IMR-90 (cell line): ENCODE results near the gene HMCN1. TPM values are rescaled to one million over a fixed set of nuclear protein-coding genes. Genes with fewer than 3 reads are reported as not detected.

Experiments used
- ATAC-seq: fragments of 200-7000 bp; cut with Tn5 transposase; 2 replicates; pipeline ENCODE4 v1.9.1; 2020; ENCODE audit warnings: low read depth, mild to moderate bottlenecking, moderate library complexity
- BruUV-seq: library from RNA; stranded (reverse); fragments of 400-500 nt; replicated peaks from 2 replicates; lab custom pipeline; 2021; lab: Mats Ljungman, UMichigan
- CTCF ChIA-PET: fragments of 300-600 bp; formaldehyde crosslinking; extraction: SDS; loops from one replicate; lab custom pipeline; 2021; ENCODE audit warnings: antibody characterized with exemption; lab: Yijun Ruan, JAX
- POLR2A ChIA-PET: fragments of 300-600 bp; sonication (Branson Sonifier 250); formaldehyde crosslinking; loops from one replicate; lab custom pipeline; 2022; ENCODE audit warnings: antibody characterized with exemption; ENCODE audit not compliant: unreplicated experiment; lab: Charles Lee
- DNase-seq: peaks from one replicate; pipeline ENCODE4 v3.0.0; 2013
- H2AFZ ChIP-seq: replicated peaks from 2 replicates; pipeline ENCODE3; 2013; ENCODE audit warnings: low read length, mild to moderate bottlenecking; ENCODE audit not compliant: poor library complexity
- H2AK5ac ChIP-seq: 2 replicates; pipeline ENCODE4 v1.6.1; 2013; ENCODE audit warnings: low read depth, low read length, inconsistent platforms
- H2AK9ac ChIP-seq: replicated peaks from 2 replicates; pipeline ENCODE3; 2013; ENCODE audit warnings: mild to moderate bottlenecking, low read depth, low read length, moderate library complexity; ENCODE audit not compliant: poor library complexity
- H2BK120ac ChIP-seq: 2 replicates; pipeline ENCODE4 v1.6.1; 2013; ENCODE audit warnings: low read depth, low read length, inconsistent platforms
- H2BK15ac ChIP-seq: 3 replicates; pipeline ENCODE4 v1.6.1; 2013; ENCODE audit warnings: low read depth, low read length, inconsistent platforms
- H2BK20ac ChIP-seq: 2 replicates; pipeline ENCODE4 v1.6.1; 2013; ENCODE audit warnings: low read depth, mild to moderate bottlenecking, inconsistent platforms, low read length, moderate library complexity
- H2BK5ac ChIP-seq: 2 replicates; pipeline ENCODE4 v1.6.1; 2013; ENCODE audit warnings: mild to moderate bottlenecking, low read depth, low read length, inconsistent platforms; ENCODE audit not compliant: poor library complexity, severe bottlenecking
- H3K14ac ChIP-seq: replicated peaks from 2 replicates; pipeline ENCODE4 v1.6.1; 2013; ENCODE audit warnings: low read depth, low read length, inconsistent platforms
- H3K18ac ChIP-seq: 2 replicates; pipeline ENCODE4 v1.6.1; 2013; ENCODE audit warnings: low read depth, low read length, control low read depth
- H3K23ac ChIP-seq: 2 replicates; pipeline ENCODE4 v1.6.1; 2013; ENCODE audit warnings: low read depth, low read length, inconsistent platforms
- H3K27ac ChIP-seq: 2 replicates; pipeline ENCODE4 v1.5.1; 2013; ENCODE audit warnings: mild to moderate bottlenecking, control low read depth, low read length; ENCODE audit not compliant: insufficient read depth
- H3K27me3 ChIP-seq: 2 replicates; pipeline ENCODE4 v1.6.1; 2013; ENCODE audit warnings: low read length; ENCODE audit not compliant: control insufficient read depth, insufficient read depth
- H3K36me3 ChIP-seq: 2 replicates; pipeline ENCODE4 v1.6.1; 2013; ENCODE audit warnings: low read length, mixed read lengths; ENCODE audit not compliant: control insufficient read depth, insufficient read depth
- H3K4ac ChIP-seq: 2 replicates; pipeline ENCODE4 v1.6.1; 2013; ENCODE audit warnings: low read depth, low read length, inconsistent platforms
- H3K4me1 ChIP-seq: 2 replicates; pipeline ENCODE4 v1.6.1; 2013; ENCODE audit warnings: low read length, mixed read lengths; ENCODE audit not compliant: control insufficient read depth, insufficient read depth
- H3K4me2 ChIP-seq: 2 replicates; pipeline ENCODE4 v1.6.1; 2013; ENCODE audit warnings: low read depth, mild to moderate bottlenecking, control low read depth, low read length, moderate library complexity
- H3K4me3 ChIP-seq: 2 replicates; pipeline ENCODE4 v1.5.1; 2013; ENCODE audit warnings: low read depth, mild to moderate bottlenecking, control low read depth, low read length, moderate library complexity; ENCODE audit not compliant: insufficient read depth
- H3K56ac ChIP-seq: 2 replicates; pipeline ENCODE4 v1.6.1; 2013; ENCODE audit warnings: low read length, inconsistent platforms; ENCODE audit not compliant: insufficient read depth; ENCODE audit errors: extremely low read depth
- H3K79me1 ChIP-seq, 2 experiments: 2 replicates each; pipeline ENCODE4 v1.6.1; 2013; ENCODE audit warnings: low read length in 2 of 2, inconsistent platforms in 1 of 2, low read depth in 1 of 2
- H3K9ac ChIP-seq: 2 replicates; pipeline ENCODE4 v1.6.1; 2013; ENCODE audit warnings: low read depth, low read length, control low read depth
- H3K9me1 ChIP-seq: 2 replicates; pipeline ENCODE4 v1.6.1; 2013; ENCODE audit warnings: low read length, inconsistent platforms; ENCODE audit not compliant: insufficient read depth
- H3K9me3 ChIP-seq: 2 replicates; pipeline ENCODE4 v1.6.1; 2013; ENCODE audit warnings: low read length; ENCODE audit not compliant: control insufficient read depth, insufficient read depth
- H4K20me1 ChIP-seq: 2 replicates; pipeline ENCODE4 v1.6.1; 2013; ENCODE audit warnings: low read length, inconsistent platforms; ENCODE audit not compliant: insufficient read depth
- H4K5ac ChIP-seq: 2 replicates; pipeline ENCODE4 v1.6.1; 2013; ENCODE audit warnings: mild to moderate bottlenecking, low read depth, low read length, control low read depth
- H4K8ac ChIP-seq, 2 experiments: 2 replicates each; pipeline ENCODE4 v1.6.1; 2013; ENCODE audit warnings: low read depth in 2 of 2, low read length in 2 of 2, control low read depth in 1 of 2, inconsistent platforms in 1 of 2
- H4K91ac ChIP-seq: 2 replicates; pipeline ENCODE4 v1.6.1; 2013; ENCODE audit warnings: low read depth, low read length, inconsistent platforms; ENCODE audit not compliant: insufficient read depth
- BHLHE40 ChIP-seq: fragments of 150-350 bp; IDR thresholded peaks from 2 replicates; pipeline ENCODE4 v1.6.1; 2016; ENCODE audit warnings: mild to moderate bottlenecking, low read depth, low read length
- ELK1 ChIP-seq: fragments of 150-350 bp; IDR thresholded peaks from 2 replicates; pipeline ENCODE4 v1.6.1; 2016; ENCODE audit warnings: low read depth, mild to moderate bottlenecking, low read length, moderate library complexity, borderline replicate concordance
- MAFK ChIP-seq: IDR thresholded peaks from 2 replicates; pipeline ENCODE4 v1.6.1; 2012; ENCODE audit warnings: low read depth, low read length, improper control_type of control experiment
- MAZ ChIP-seq: IDR thresholded peaks from 2 replicates; pipeline ENCODE4 v1.6.1; 2012; ENCODE audit warnings: low read depth, mild to moderate bottlenecking, low read length, improper control_type of control experiment, moderate library complexity, borderline replicate concordance
- NFE2L2 ChIP-seq: fragments of 150-350 bp; IDR thresholded peaks from 2 replicates; pipeline ENCODE4 v1.6.1; 2016; ENCODE audit warnings: low read depth, mild to moderate bottlenecking, low read length
- SMC3 ChIP-seq: fragments of 150-350 bp; IDR thresholded peaks from 2 replicates; pipeline ENCODE4 v1.6.1; 2016; ENCODE audit warnings: low read depth, mild to moderate bottlenecking, antibody characterized with exemption, low read length, moderate library complexity
- WGBS, 2 experiments: methylation state at CpG; one replicate each; pipeline versions ENCODE4 v1.1.5 to v1.1.7; 2013; ENCODE audit warnings: missing lambda C conversion rate in 2 of 2; ENCODE audit not compliant: insufficient read length in 1 of 2; ENCODE audit errors: extremely low coverage in 2 of 2; 5-methylcytosine and 5-hydroxymethylcytosine counted together
- dilution Hi-C: fragments of 300-500 bp; cut with HindIII; formaldehyde crosslinking; loops from one replicate; pipeline ENCODE4 v1.14.3; 2018; ENCODE audit warnings: low sequenced_read_pairs; ENCODE audit not compliant: unreplicated experiment
- in situ Hi-C: fragments of 300-500 bp; cut with MboI; formaldehyde crosslinking; loops from 3 replicates; pipeline ENCODE4 v1.14.3; 2019; ENCODE audit warnings: low sequenced_read_pairs, inconsistent platforms, mixed read lengths
- intact Hi-C: fragments of 100-400 bp; cut with micrococcal nuclease; formaldehyde crosslinking; loops from 2 replicates; pipeline ENCODE4 v1.10.0; 2022
- polyA plus RNA-seq, 3 experiments: library from polyadenylated mRNA; depleted of rRNA; stranded (reverse); fragments of >200 nt; gene quantifications; 2 replicates each; pipeline ENCODE4 v1.2.3, GENCODE V29; 2012; ENCODE audit warnings: low replicate concordance in 1 of 3
- total RNA-seq: library from RNA; depleted of rRNA; stranded (reverse); fragments of >200 nt; gene quantifications from 2 replicates; pipeline ENCODE4 v1.2.3, GENCODE V29; 2012
- TF ChIP-seq, protein P1 (sequence below): fragments of 150-350 bp; IDR thresholded peaks from 2 replicates; pipeline ENCODE4 v1.6.1; 2017; ENCODE audit warnings: mild to moderate bottlenecking, antibody characterized with exemption, low read length, low read depth
- TF ChIP-seq, protein P2 (sequence below): conservative IDR thresholded peaks from 2 replicates; pipeline ENCODE4 v1.5.1; 2012; ENCODE audit warnings: mild to moderate bottlenecking, low read depth, low read length, improper control_type of control experiment

HMCN1 gene
- total and polyA plus RNA-seq, 2 of the 4 experiments (the other 2 are of a cell fraction) = 6.1 to 11.7 TPM

DNA sequence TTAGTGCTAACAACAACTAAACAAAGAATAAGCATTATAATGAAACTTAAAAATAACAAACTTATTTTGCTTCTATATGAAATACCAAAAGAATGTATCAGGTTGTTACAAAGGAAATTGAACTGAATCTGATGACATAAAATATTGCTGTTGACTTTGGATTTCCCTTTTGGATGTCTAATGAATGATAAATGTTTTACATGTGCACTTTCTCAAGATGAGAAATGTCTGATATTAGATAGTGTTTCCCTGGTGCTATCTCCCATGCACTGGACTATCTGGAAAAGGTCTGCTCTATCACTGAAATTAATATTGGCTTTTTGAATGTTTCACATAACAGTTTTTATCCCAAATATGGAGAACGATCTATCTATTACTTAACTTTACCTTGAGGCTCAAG lies 179.9 kb downstream of the HMCN1 start:
- H3K14ac ChIP-seq = no peak overlapping the region
- DNase-seq (no peak), ATAC-seq (no peak)
- WGBS, 2 experiments = no CpG with 5 or more reads among the region's 1 CpG
- intact Hi-C loops (no loop called here), dilution Hi-C loops (no loop called here), in situ Hi-C loops (no loop called here)
- no peak overlapping the region for H2AK9ac ChIP-seq
- TF ChIP-seq NFE2L2 (no peak), MAZ (no peak), MAFK (no peak), BHLHE40 (no peak), SMC3 (no peak), ELK1 (no peak)
- TF ChIP-seq, protein P1, sequence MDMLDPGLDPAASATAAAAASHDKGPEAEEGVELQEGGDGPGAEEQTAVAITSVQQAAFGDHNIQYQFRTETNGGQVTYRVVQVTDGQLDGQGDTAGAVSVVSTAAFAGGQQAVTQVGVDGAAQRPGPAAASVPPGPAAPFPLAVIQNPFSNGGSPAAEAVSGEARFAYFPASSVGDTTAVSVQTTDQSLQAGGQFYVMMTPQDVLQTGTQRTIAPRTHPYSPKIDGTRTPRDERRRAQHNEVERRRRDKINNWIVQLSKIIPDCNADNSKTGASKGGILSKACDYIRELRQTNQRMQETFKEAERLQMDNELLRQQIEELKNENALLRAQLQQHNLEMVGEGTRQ = no peak
- TF ChIP-seq, protein P2, sequence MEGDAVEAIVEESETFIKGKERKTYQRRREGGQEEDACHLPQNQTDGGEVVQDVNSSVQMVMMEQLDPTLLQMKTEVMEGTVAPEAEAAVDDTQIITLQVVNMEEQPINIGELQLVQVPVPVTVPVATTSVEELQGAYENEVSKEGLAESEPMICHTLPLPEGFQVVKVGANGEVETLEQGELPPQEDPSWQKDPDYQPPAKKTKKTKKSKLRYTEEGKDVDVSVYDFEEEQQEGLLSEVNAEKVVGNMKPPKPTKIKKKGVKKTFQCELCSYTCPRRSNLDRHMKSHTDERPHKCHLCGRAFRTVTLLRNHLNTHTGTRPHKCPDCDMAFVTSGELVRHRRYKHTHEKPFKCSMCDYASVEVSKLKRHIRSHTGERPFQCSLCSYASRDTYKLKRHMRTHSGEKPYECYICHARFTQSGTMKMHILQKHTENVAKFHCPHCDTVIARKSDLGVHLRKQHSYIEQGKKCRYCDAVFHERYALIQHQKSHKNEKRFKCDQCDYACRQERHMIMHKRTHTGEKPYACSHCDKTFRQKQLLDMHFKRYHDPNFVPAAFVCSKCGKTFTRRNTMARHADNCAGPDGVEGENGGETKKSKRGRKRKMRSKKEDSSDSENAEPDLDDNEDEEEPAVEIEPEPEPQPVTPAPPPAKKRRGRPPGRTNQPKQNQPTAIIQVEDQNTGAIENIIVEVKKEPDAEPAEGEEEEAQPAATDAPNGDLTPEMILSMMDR = no peak
- POLR2A ChIA-PET = no interaction called here
- no peak overlapping the region for H3K18ac ChIP-seq
- H3K56ac ChIP-seq = no peak overlapping the region
- no TSS peak for BruUV-seq
- H2BK5ac ChIP-seq = no peak overlapping the region
- H3K9me1 ChIP-seq = no peaks in the 10 kb centered on the region
- H4K20me1 ChIP-seq = no peaks in the 10 kb centered on the region
- no peaks in the 10 kb centered on the region for H3K4me1 ChIP-seq
- CTCF ChIA-PET = no interaction called here
- H4K91ac ChIP-seq = no peak overlapping the region
- no peak overlapping the region for H2BK120ac ChIP-seq
- no peaks in the 10 kb centered on the region for H3K79me1 ChIP-seq
- H3K4me3 ChIP-seq = no peak overlapping the region
- no peak overlapping the region for H3K4ac ChIP-seq
- H2BK20ac ChIP-seq = no peak overlapping the region
- no peak overlapping the region for H2AK5ac ChIP-seq
- no peak overlapping the region for H2BK15ac ChIP-seq
- no peak overlapping the region for H2AFZ ChIP-seq
- no peak overlapping the region for H3K9ac ChIP-seq
- no peak overlapping the region for H3K4me2 ChIP-seq
- H3K23ac ChIP-seq = no peak overlapping the region
- H4K5ac ChIP-seq = no peak overlapping the region
- H3K27ac ChIP-seq = no peak overlapping the region
- H3K27me3 ChIP-seq = no peaks in the 10 kb centered on the region
- no peak overlapping the region for H4K8ac ChIP-seq
- no peaks in the 10 kb centered on the region for H3K9me3 ChIP-seq
- H3K36me3 ChIP-seq = no peaks in the 10 kb centered on the region
